GM23338 (cell line): ENCODE data around the gene KCNMA1. TPM values are rescaled to one million over a fixed set of nuclear protein-coding genes. Genes with fewer than 3 reads are reported as not detected.

Experiments used
- ATAC-seq: fragments of 200-7000 bp; cut with Tn5 transposase; 3 replicates; pipeline ENCODE4 v1.9.1; 2020
- DNase-seq: peaks from one replicate; pipeline ENCODE4 v3.0.0-alpha.2; 2015; ENCODE audit warnings: low spot score
- H2AFZ ChIP-seq: fragments of 200-600 bp; sonication (generic); 2 replicates; pipeline ENCODE4 v1.8.0; 2016; ENCODE audit warnings: antibody characterized with exemption, mild to moderate bottlenecking, moderate library complexity
- H3F3A ChIP-seq: fragments of 200-600 bp; sonication (generic); replicated peaks from 2 replicates; pipeline ENCODE4 v1.8.0; 2017; ENCODE audit warnings: antibody characterized with exemption, mixed run types, low read depth
- H3K27ac ChIP-seq: fragments of 200-600 bp; sonication (generic); 2 replicates; pipeline ENCODE4 v1.6.1; 2016; ENCODE audit warnings: low read depth
- H3K27me3 ChIP-seq: fragments of 200-600 bp; sonication (generic); 2 replicates; pipeline ENCODE4 v1.8.0; 2016; ENCODE audit warnings: mild to moderate bottlenecking, mixed run types, moderate library complexity; ENCODE audit not compliant: insufficient read depth
- H3K36me3 ChIP-seq: fragments of 200-600 bp; sonication (generic); 2 replicates; pipeline ENCODE4 v1.8.0; 2016; ENCODE audit warnings: mild to moderate bottlenecking; ENCODE audit not compliant: insufficient read depth
- H3K4me1 ChIP-seq: fragments of 200-600 bp; sonication (generic); 2 replicates; pipeline ENCODE4 v1.8.0; 2016; ENCODE audit warnings: mild to moderate bottlenecking, moderate library complexity; ENCODE audit not compliant: insufficient read depth
- H3K4me2 ChIP-seq: fragments of 200-600 bp; sonication (generic); 2 replicates; pipeline ENCODE4 v1.7.1; 2017; ENCODE audit warnings: mixed run types
- H3K4me3 ChIP-seq: fragments of 200-600 bp; sonication (generic); 2 replicates; pipeline ENCODE4 v1.6.1; 2016; ENCODE audit warnings: mixed run types
- H3K79me2 ChIP-seq: fragments of 200-600 bp; sonication (generic); replicated peaks from 2 replicates; pipeline ENCODE4 v1.8.0; 2017; ENCODE audit warnings: mild to moderate bottlenecking; ENCODE audit not compliant: insufficient read depth
- H3K9me2 ChIP-seq: fragments of 200-600 bp; sonication (generic); 2 replicates; pipeline ENCODE4 v1.8.0; 2017; ENCODE audit not compliant: insufficient read depth
- H4K20me1 ChIP-seq: fragments of 200-600 bp; sonication (generic); replicated peaks from 2 replicates; pipeline ENCODE4 v1.8.0; 2017; ENCODE audit warnings: mild to moderate bottlenecking; ENCODE audit not compliant: insufficient read depth
- H3K27ac Mint-ChIP-seq: 2 replicates; pipeline ENCODE4 v1.8.0; 2020; ENCODE audit warnings: inconsistent platforms, mild to moderate bottlenecking, moderate library complexity, mixed read lengths
- H3K27me3 Mint-ChIP-seq: 3 replicates; pipeline ENCODE4 v1.8.0; 2022; ENCODE audit warnings: low read depth, mild to moderate bottlenecking, moderate library complexity, mixed read lengths, inconsistent platforms; ENCODE audit not compliant: insufficient read depth, poor library complexity
- H3K36me3 Mint-ChIP-seq: 3 replicates; pipeline ENCODE4 v1.8.0; 2021; ENCODE audit warnings: low read depth, mild to moderate bottlenecking, inconsistent platforms, moderate library complexity, mixed read lengths
- H3K4me1 Mint-ChIP-seq: 3 replicates; pipeline ENCODE4 v1.8.0; 2020; ENCODE audit warnings: mild to moderate bottlenecking, inconsistent platforms, mixed read lengths
- H3K4me3 Mint-ChIP-seq: 3 replicates; pipeline ENCODE4 v1.8.0; 2021; ENCODE audit warnings: moderate library complexity, mild to moderate bottlenecking, inconsistent platforms, mixed read lengths
- H3K9me3 Mint-ChIP-seq: 3 replicates; pipeline ENCODE4 v1.8.0; 2020; ENCODE audit warnings: moderate library complexity, mild to moderate bottlenecking, inconsistent platforms, mixed read lengths
- CREB1 ChIP-seq: fragments of 250-450 bp; sonication (Bioruptor Pico); IDR thresholded peaks from 2 replicates; pipeline ENCODE4 v1.5.0; 2020; ENCODE audit warnings: low read depth, mild to moderate bottlenecking, moderate library complexity
- ETS1 ChIP-seq: IDR thresholded peaks from 2 replicates; pipeline ENCODE4 v1.6.1; 2016; ENCODE audit warnings: antibody characterized with exemption
- EZH2 ChIP-seq: fragments of 200-600 bp; sonication (generic); IDR thresholded peaks from one replicate; pipeline ENCODE4 v1.8.0; 2017; ENCODE audit warnings: antibody characterized with exemption, mild to moderate bottlenecking, low read depth; ENCODE audit not compliant: unreplicated experiment
- EZH2phosphoT487 ChIP-seq: fragments of 200-600 bp; sonication (generic); IDR thresholded peaks from one replicate; pipeline ENCODE4 v1.8.1; 2018; ENCODE audit warnings: antibody characterized with exemption; ENCODE audit not compliant: unreplicated experiment
- JUNB ChIP-seq: IDR thresholded peaks from one replicate; pipeline ENCODE4 v1.6.1; 2016; ENCODE audit warnings: antibody characterized with exemption; ENCODE audit not compliant: unreplicated experiment
- NANOG ChIP-seq: IDR thresholded peaks from 2 replicates; pipeline ENCODE4 v1.6.1; 2016; ENCODE audit warnings: antibody characterized with exemption, borderline replicate concordance
- STAT1 ChIP-seq: IDR thresholded peaks from one replicate; pipeline ENCODE4 v1.6.1; 2016; ENCODE audit warnings: antibody characterized with exemption; ENCODE audit not compliant: unreplicated experiment
- ZNF331 ChIP-seq: fragments of 250-450 bp; sonication (Bioruptor Pico); IDR thresholded peaks from 2 replicates; pipeline ENCODE4 v1.5.0; 2020; ENCODE audit warnings: low read depth, mild to moderate bottlenecking, moderate library complexity
- ZNF462 ChIP-seq: fragments of 250-450 bp; sonication (Bioruptor Pico); IDR thresholded peaks from 2 replicates; pipeline ENCODE4 v1.5.0; 2020; ENCODE audit warnings: mild to moderate bottlenecking, moderate library complexity
- polyA plus RNA-seq: library from polyadenylated mRNA; unstranded; fragments of >200 nt; fragmentation: Nextera tagmentation; extraction: Ambion mirVana; gene quantifications from 2 replicates; pipeline ENCODE4 v1.2.1, GENCODE V29; 2016
- total RNA-seq: library from RNA; depleted of rRNA; stranded (reverse); fragments of >200 nt; shearing (Covaris generic); gene quantifications from 2 replicates; pipeline ENCODE4 v1.2.3, GENCODE V29; 2014

The KCNMA1 gene
- total and polyA plus RNA-seq, 2 experiments from 2014 or later: 8.2 to 9.0 TPM

- Histone ChIP-seq H3K4me2 (no peak overlapping the region), H3K4me1 (no peaks in the 10 kb centered on the region), H3K27me3 (no peaks in the 10 kb centered on the region), H3F3A (no peaks in the 10 kb centered on the region), H4K20me1 (no peaks in the 10 kb centered on the region), H3K36me3 (no peaks in the 10 kb centered on the region), H3K9me2 (no peaks in the 10 kb centered on the region), H3K4me3 (no peak overlapping the region), H2AFZ (no peak overlapping the region), H3K27ac (no peak overlapping the region), H3K79me2 (no peaks in the 10 kb centered on the region)
- no peak for TF ChIP-seq NANOG
- TF ChIP-seq JUNB: no peak
- no peak for TF ChIP-seq ZNF331 (CRISPR knock-in tag)
- TF ChIP-seq EZH2phosphoT487: no peak
- Mint-ChIP-seq H3K9me3 (no peaks in the 10 kb centered on the region; the same call in 2 of the 3 replicates), H3K4me3 (no peak overlapping the region), H3K4me1 (peaks cover 23% of the 10 kb centered on the region), H3K36me3 (no peaks in the 10 kb centered on the region), H3K27ac (no peak overlapping the region), H3K27me3 (peaks cover 13% of the 10 kb centered on the region)
- ATAC-seq (no peak), DNase-seq (no peak)
Observed at GRCh38 chr10:77406764-77407430, 230.7 kb downstream of the KCNMA1 start.

- Histone ChIP-seq H4K20me1 (no peaks in the 10 kb centered on the region), H3K36me3 (no peaks in the 10 kb centered on the region), H3K4me1 (no peaks in the 10 kb centered on the region), H2AFZ (no peak overlapping the region), H3K27ac (no peak overlapping the region), H3K79me2 (no peaks in the 10 kb centered on the region), H3K4me3 (no peak overlapping the region), H3F3A (no peaks in the 10 kb centered on the region), H3K4me2 (no peak overlapping the region), H3K27me3 (no peaks in the 10 kb centered on the region), H3K9me2 (no peaks in the 10 kb centered on the region)
- Mint-ChIP-seq H3K4me3 (no peak overlapping the region), H3K9me3 (no peaks in the 10 kb centered on the region; the same call in 2 of the 3 replicates), H3K27ac (peak overlapping the region; percentile 29; the same call in 1 of the 2 replicates), H3K4me1 (peaks cover 23% of the 10 kb centered on the region), H3K27me3 (peaks cover 13% of the 10 kb centered on the region), H3K36me3 (no peaks in the 10 kb centered on the region)
- DNase-seq (peak; percentile 80), ATAC-seq (peak; percentile 88)
- no peak for TF ChIP-seq ZNF462 (CRISPR knock-in tag)
- peak; percentile 27; the same call in 1 of the 2 replicates for TF ChIP-seq CREB1
- no peak for TF ChIP-seq NANOG
- TF ChIP-seq STAT1: no peak
- no peak for TF ChIP-seq EZH2phosphoT487
- TF ChIP-seq ETS1: no peak
- TF ChIP-seq EZH2: no peak
Observed at GRCh38 chr10:77405771-77406241, 231.8 kb downstream of the KCNMA1 start.
